NCI-H446 (cell line): ENCODE data around the gene RFX6.

ENCODE experiments used
- DNase-seq, 2 experiments: peaks; one replicate each; lab custom pipeline; 2025; lab: John Stamatoyannopoulos, UW

The RFX6 gene

DNA sequence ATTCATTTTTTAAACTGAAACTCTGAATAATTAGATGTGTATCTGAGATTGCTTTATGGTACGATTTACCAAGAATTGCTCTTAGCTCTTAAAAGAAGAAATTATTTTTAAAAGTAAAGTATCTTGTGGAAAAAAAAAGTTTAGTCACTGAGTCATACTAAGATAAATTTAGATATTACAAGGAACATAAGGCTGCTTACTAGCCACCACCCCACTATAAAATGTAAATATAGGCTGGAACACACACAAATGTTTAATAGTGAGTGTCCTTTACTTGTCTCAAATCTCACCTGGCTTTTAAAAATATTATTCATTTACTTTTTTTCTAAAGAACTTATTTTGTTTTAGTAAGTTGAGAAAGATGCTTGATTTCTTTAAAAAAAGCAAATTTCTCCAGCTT, 17.6 kb downstream of the RFX6 start:
- DNase-seq, result no peak

- no peak for DNase-seq
These were observed 18.9 kb downstream of the RFX6 start for GRCh38 chr6:116895935-116896334.

DNA sequence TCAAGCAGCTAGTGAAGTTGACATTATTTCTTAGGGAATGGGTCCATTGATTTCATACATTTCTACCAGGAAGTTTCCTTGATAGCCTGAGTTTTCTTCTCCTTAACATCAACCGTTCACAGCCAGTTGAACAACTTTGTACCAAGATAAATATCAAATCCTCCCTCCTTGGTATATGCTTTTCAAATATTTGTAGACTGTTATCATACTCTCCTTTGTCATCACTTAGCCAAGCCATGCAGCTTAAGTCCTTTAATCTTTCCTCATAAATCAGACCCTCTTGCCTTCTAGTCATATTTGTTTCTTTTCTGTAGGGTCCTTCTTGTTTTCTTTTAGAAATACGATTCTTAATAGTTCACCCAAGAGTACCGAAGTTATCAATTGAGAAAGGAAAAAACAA, 25.6 kb downstream of the RFX6 start:
- DNase-seq, result no peak

DNA sequence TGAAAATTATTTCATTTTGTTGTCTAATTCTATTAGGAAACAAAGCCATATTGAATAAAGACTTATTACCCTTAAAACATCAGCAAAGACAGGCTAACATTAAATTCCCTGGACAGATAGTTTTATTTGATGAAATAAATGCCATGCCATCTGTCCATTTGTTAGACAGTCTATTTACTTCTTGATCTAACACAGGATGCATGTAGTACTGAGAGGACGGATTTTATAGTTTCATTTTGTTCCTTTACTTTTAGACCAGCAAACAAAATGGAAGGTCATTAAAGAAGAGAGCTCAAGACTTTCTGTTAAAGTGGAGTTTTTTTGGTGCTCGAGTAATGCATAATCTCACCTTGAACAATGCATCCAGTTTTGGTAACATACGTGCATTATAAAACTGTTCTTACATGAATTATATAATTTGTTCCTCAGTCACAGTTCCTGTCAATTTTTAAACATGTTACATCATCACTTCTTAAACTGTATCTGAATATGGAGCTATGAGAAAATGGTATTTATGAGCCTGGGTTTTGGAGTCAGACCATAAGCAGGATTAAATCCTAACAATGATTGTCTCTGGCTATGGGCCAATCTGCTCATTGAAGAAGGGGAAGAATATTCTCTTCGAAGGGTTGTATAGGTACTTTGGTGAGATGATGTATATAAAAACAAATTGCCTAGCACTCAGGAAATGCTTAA, 46.0 kb downstream of the RFX6 start:
- DNase-seq, result no peak

DNA sequence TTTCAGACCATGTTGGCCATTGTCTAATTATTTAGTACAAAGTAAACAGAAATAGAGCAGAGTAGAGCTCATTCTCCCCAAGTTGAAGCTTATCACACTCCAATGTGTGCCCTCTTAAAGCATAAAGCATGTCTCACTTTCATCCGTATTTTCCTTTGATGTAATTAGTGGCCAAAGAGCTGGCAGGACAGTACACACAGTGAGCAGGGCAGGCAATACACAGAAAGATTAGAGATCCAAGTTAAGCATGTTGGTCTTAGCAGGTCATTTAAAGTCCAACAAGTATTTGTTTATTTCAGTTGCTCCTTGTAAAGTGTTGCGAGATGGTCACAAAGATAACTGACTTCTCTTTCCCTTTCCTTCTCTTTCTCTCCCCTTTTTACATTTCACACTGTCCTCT, 47.2 kb downstream of the RFX6 start:
- DNase-seq, result no peak

- DNase-seq, result no peak
These were observed 48.2 kb downstream of the RFX6 start for GRCh38 chr6:116925088-116925794.

DNA sequence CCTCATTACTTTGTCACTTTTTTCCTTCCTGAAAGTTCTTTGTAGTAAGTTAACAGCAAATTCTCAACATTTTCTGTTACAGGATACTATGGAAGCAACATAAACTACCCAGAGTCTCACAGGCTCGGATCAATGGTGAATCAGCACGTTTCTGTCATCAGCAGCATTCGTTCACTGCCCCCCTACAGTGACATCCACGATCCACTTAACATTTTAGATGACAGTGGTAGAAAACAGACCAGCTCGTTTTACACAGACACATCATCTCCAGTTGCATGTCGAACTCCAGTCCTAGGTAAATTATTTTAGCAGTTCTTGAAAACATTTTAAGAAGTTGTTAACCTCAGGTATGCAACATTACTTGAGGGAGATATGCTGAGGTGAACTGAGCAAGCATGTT, 51.6 kb downstream of the RFX6 start:
- DNase-seq, result no peak

- no peak for DNase-seq
These were observed 52.8 kb downstream of the RFX6 start for GRCh38 chr6:116929825-116930224.

DNA sequence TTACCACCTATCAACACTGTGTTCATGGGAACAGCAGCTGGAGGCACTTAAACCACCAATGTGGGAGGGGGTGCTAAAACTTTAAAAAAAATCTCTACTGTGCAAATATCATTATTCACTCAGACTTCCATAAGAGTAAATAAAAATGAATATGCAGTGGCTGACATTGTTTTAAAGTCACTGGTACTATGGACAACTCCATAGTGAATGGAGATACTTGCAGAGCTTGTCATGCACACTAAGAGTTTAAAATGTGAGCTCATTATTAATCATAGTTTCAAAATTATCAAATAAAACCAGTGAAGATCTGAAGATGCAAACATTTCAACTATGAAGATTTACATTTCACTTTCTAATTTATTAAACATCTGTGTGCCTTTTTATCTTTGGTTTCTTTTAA, 54.4 kb downstream of the RFX6 start:
- DNase-seq, result no peak

DNA sequence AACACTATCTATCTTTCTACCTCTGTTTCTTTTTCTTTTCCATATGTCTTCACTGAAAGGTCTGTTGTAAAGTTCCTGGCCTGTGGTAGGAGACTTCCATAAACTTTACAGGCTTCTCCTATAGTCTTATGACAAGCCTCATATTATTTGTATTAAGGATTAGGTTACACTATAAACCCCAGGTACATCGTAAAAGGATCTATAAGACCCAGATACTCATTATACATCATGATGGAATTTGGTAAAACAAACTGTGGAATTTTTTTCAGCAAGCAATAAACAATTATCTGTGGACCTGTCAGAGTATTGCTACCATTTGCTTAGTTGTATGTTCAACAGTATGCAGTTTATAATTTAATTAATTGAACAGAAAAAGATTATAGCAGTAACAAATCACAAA, 55.5 kb downstream of the RFX6 start:
- DNase-seq, result no peak

- DNase-seq, result no peak
These were observed 56.4 kb downstream of the RFX6 start for GRCh38 chr6:116933485-116933884.

GRCh38 chr6:116938305-116938704, 61.3 kb downstream of the RFX6 start:
- no peak for DNase-seq

DNA sequence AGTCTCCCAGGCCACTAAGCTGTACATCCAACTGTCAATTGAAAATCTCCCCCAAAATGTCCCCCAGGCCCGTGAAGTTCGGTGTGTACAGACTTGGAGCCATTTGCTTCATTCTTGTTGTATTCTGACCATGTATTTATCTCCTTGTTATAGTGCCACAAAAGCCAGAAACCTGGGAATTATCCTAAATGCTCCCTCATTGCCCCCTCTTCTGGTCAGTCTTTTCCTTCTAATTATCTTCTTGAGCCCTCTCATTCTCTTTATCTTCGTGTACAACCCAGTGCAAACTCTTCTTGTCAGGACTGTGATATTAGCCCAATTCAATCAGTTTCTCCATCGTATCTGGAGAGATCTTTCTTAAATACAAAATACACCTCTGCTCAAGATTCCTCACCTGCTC, 64.7 kb downstream of the RFX6 start:
- DNase-seq, result no peak

GRCh38 chr6:116945809-116946208, 68.8 kb downstream of the RFX6 start:
- DNase-seq, result no peak

DNA sequence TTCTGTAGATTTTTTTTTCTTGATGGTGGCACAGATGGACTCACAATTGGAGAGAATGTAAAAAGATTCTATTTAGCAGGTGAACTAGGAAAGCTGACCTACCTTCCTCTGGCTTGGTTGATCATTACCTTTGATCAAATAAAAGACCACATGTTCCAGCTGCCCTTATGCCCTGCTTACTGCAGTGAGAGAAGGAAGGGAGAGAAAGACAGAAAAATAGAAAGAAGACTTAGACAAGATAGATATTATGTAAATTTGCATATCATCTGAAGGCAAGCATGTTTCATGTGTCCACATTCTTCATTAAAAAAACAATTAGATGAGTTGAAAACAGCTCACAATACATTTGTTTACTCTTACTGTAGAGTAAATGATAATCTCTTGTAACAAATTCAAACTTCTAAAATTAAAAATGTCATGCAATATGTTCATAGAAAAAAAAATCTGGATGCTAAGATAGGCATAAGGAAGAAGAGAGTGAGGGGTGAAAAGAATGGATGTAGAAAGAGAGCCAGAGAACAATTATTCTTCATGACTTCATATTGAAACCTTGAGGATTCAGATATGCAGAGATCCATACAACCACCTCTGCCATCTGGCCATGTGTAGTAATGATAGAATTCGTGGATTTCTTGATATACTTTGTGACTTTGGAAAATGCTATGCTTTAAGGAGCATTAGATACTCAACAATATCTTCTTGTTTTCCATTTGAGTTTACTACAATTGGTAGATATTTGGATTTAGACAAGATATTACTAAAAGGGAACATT, 71.7 kb downstream of the RFX6 start:
- DNase-seq, result no peak

DNA sequence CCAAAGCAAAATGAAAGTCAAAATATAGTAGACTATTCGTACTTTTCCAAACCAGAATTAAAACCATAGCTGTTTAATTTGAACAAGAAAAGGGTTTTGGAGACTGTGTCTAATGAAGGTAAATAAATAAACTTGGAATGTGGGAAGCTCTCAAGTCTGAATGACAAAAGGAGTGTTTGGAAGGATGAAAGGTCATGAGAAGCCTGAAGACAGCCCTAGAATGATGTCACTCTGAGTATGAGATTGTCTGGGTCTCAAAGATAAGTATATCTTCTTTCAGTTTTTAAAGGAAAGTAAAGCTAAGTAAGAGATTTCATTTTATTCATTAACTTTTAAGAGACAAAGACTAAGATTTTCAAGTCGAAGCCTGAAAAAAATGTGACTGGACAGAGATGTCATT, 72.9 kb downstream of the RFX6 start:
- no peak for DNase-seq

- no peak for DNase-seq
These were observed 77.3 kb downstream of the RFX6 start for GRCh38 chr6:116954335-116954734.

- DNase-seq, result no peak
These were observed 77.9 kb downstream of the RFX6 start for GRCh38 chr6:116954938-116955337.

- no peak for DNase-seq
These were observed 78.7 kb downstream of the RFX6 start for GRCh38 chr6:116955773-116956172.

DNA sequence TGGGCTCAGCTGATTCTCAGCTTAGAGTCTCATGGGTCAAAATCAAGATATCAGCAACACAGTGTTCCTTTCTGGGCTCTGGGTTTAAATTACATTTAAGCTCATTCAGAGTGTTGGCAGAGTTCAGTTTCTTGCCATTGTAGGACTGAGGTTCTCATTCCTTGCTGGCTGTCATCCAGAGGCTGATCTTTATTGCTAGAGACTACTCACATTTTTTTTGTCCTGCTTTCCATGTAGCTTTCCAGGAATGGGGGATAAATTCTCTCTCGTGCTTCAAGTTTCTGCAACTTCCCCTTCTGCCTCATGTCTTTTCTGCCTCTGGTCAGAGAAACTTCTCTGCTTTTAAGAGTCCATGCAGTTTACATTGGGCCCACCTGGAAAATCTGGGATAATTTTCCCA, 86.9 kb downstream of the RFX6 start:
- DNase-seq, result no peak

- no peak for DNase-seq
These were observed 89.9 kb downstream of the RFX6 start for GRCh38 chr6:116966675-116967576.
